ENCODE measurements around the gene VPS33B.

Gene VPS33B

DNA sequence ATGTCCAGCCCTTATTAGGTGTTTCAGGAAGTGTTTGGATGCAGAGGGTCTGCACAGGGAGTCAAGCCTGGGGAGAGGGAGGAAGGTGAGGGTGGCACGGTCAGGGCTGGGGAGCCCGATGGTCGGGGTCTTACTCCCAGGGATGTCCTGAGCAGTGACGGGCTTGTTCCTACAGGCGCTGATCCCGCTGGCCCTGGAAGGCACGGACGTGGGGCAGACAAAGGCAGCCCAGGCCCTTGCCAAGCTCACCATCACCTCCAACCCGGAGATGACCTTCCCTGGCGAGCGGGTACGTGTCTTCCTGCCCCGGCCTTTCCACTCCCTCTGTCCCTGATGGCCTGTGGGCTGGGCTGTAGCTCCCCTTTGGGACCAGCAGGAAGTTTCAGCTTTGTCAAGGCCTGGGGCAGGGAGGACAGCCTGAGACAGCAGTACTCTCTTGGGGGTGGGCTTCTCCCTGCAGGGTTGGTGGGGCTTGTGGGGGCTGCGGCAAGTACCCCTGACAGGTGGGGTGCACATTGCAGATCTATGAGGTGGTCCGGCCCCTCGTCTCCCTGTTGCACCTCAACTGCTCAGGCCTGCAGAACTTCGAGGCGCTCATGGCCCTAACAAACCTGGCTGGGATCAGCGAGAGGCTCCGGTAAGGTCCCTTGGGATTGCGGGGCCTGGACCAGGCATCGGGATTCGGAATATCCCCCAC lies 72.3 kb downstream of the VPS33B start:
- no peak for DNase-seq (ENCODE audit: low read depth, low spot score)
- TF ChIP-seq CTCF (IDR thresholded peaks at IDR 0.05; ENCODE audit: low read depth, low read length): no peak
- H3K4me3 ChIP-seq (ENCODE audit: low read depth, low read length): no peak overlapping the region
- in situ Hi-C loops (cut with HindIII; ENCODE audit: low sequenced_read_pairs): no loop called here
